ENCODE results near the gene PLPP4. TPM values are rescaled to one million over a fixed set of nuclear protein-coding genes. Genes with fewer than 3 reads are reported as not detected.

Gene PLPP4
- total RNA-seq, 2 donors from 2014 or later: not detected

- TF ChIP-seq, protein P1, sequence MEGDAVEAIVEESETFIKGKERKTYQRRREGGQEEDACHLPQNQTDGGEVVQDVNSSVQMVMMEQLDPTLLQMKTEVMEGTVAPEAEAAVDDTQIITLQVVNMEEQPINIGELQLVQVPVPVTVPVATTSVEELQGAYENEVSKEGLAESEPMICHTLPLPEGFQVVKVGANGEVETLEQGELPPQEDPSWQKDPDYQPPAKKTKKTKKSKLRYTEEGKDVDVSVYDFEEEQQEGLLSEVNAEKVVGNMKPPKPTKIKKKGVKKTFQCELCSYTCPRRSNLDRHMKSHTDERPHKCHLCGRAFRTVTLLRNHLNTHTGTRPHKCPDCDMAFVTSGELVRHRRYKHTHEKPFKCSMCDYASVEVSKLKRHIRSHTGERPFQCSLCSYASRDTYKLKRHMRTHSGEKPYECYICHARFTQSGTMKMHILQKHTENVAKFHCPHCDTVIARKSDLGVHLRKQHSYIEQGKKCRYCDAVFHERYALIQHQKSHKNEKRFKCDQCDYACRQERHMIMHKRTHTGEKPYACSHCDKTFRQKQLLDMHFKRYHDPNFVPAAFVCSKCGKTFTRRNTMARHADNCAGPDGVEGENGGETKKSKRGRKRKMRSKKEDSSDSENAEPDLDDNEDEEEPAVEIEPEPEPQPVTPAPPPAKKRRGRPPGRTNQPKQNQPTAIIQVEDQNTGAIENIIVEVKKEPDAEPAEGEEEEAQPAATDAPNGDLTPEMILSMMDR (IDR thresholded peaks at IDR 0.05): no peak
- DNase-seq (ENCODE audit: low spot score) (no peak), ATAC-seq (ENCODE audit: insufficient number of reproducible peaks, low FRiP score, low read depth) (no peak)
- Histone ChIP-seq H3K9me3 (no peaks in the 10 kb centered on the region), H3K4me3 (no peak overlapping the region), H3K36me3 (no peaks in the 10 kb centered on the region), H3K27me3 (replicated peaks; ENCODE audit: insufficient read depth) (no peaks in the 10 kb centered on the region), H3K27ac (no peak overlapping the region), H3K4me1 (ENCODE audit: control insufficient read depth in 1 of 2, low read depth in 2 of 2) (peaks cover 6 to 10% of the 10 kb centered on the region in 2 donors)
These were observed 2.2 kb downstream of the PLPP4 start for GRCh38 chr10:120459185-120459584.

- Histone ChIP-seq H3K36me3 (no peaks in the 10 kb centered on the region), H3K4me3 (no peak overlapping the region), H3K27me3 (replicated peaks; ENCODE audit: insufficient read depth) (no peaks in the 10 kb centered on the region), H3K27ac (no peak overlapping the region), H3K4me1 (ENCODE audit: control insufficient read depth in 1 of 2, low read depth in 2 of 2) (peaks cover 6 to 10% of the 10 kb centered on the region in 2 donors), H3K9me3 (no peaks in the 10 kb centered on the region)
- TF ChIP-seq, protein P1 (IDR thresholded peaks at IDR 0.05): no peak
- ATAC-seq (ENCODE audit: insufficient number of reproducible peaks, low FRiP score, low read depth): no peak
- no peak for DNase-seq (ENCODE audit: low spot score)
These were observed 3.2 kb downstream of the PLPP4 start for GRCh38 chr10:120460186-120460585.

DNA sequence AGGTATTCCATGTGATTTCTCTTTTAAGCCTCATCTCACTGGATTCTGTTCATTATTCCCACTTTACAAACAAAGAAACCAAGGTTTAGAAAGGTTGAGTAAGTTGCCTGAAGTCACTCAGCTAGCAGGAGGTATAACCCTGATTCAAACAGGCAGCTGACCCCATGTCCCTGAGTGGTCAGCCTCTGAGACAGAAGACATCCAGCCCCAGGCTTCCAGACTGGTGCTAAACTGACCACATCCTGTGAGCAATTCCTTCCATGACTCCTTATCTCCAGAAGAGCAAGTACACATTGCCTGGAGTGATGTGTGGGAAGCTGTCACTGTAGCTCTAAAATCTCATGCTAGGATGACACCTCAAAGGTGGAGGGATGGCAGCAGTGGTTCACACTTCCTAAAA is 3.7 kb downstream of the PLPP4 start:
- Histone ChIP-seq H3K36me3 (no peaks in the 10 kb centered on the region), H3K27me3 (replicated peaks; ENCODE audit: insufficient read depth) (no peaks in the 10 kb centered on the region), H3K9me3 (no peaks in the 10 kb centered on the region), H3K4me1 (ENCODE audit: control insufficient read depth in 1 of 2, low read depth in 2 of 2) (peaks cover 6 to 10% of the 10 kb centered on the region in 2 donors), H3K4me3 (no peak overlapping the region), H3K27ac (no peak overlapping the region)
- TF ChIP-seq, protein P1 (IDR thresholded peaks at IDR 0.05): no peak
- DNase-seq (ENCODE audit: low spot score): no peak
- no peak for ATAC-seq (ENCODE audit: insufficient number of reproducible peaks, low FRiP score, low read depth)

DNA sequence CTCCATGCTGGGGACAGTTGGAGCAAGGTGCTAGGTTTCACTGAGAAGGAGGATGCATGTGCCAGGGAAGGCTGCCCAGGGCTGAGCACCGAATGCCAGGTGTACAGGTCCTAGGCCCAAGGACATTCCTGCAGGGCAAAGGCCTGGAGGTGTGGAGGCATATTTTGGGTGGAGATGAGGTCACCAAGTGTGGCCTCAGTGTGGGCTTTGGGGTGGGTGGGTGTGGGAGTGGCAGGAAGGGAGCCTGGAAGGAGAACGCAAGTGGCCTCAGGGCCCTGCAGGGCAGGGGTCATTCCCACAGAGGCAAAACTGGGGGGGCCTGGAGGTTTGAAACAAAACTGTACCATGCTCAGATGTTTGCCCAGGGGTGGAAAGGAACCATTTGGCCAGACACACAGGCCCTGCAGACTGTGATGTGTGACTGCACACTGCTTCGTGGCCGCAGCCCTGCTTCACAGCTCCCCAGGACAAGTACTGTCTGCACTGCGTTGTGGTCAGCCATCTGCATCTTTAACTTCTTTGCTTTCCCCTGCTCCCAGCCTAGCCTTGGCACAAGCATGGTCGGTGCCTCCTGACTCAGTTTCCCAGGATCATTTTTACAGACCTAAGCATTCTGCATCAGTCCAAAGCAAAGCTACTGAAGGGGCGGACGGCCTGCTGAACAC is 5.1 kb downstream of the PLPP4 start:
- peaks cover 6 to 9% of the 10 kb centered on the region in 2 donors for H3K4me1 ChIP-seq (ENCODE audit: control insufficient read depth in 1 of 2, low read depth in 2 of 2)
- H3K4me3 ChIP-seq: no peak overlapping the region
- TF ChIP-seq, protein P1 (IDR thresholded peaks at IDR 0.05): no peak
- H3K36me3 ChIP-seq: no peaks in the 10 kb centered on the region
- DNase-seq (ENCODE audit: low spot score) (no peak), ATAC-seq (ENCODE audit: insufficient number of reproducible peaks, low FRiP score, low read depth) (no peak)
- H3K9me3 ChIP-seq: no peaks in the 10 kb centered on the region
- no peaks in the 10 kb centered on the region for H3K27me3 ChIP-seq (replicated peaks; ENCODE audit: insufficient read depth)
- no peak overlapping the region for H3K27ac ChIP-seq

DNA sequence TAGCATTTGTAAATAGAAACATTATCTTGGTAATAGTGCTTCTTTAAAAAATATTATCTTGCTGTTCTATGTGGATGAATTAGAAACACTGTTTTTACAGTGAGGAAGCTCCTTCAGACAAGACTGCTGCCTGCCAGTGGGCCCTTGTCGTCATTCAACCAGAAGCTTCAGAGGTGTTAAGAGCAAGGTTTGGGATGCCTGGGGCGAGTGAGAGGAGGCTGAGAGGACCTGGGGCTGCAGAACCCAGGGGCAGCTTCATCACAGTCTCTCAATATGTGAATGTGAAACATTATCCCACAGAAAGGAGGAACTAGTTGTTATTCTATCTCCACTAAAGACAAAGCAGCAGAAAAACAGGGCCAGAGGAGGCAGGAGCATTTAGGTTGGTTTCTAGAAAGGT is 8.1 kb downstream of the PLPP4 start:
- no peak for DNase-seq (ENCODE audit: low spot score)
- Histone ChIP-seq H3K4me3 (no peak overlapping the region), H3K36me3 (no peaks in the 10 kb centered on the region), H3K4me1 (ENCODE audit: control insufficient read depth in 1 of 2, low read depth in 2 of 2) (no peaks in the 10 kb centered on the region), H3K9me3 (no peaks in the 10 kb centered on the region), H3K27ac (no peak overlapping the region), H3K27me3 (replicated peaks; ENCODE audit: insufficient read depth) (no peaks in the 10 kb centered on the region)
- ATAC-seq (ENCODE audit: insufficient number of reproducible peaks, low FRiP score, low read depth): no peak
- TF ChIP-seq, protein P1 (IDR thresholded peaks at IDR 0.05): no peak
